NCI-H128 (cell line): ENCODE measurements around the gene NEMP1.
"Not testable (repeated sequence)": the region's sequence is repeated elsewhere in the genome, so short reads cannot be mapped to it uniquely, and the experiment has no call there.

ENCODE experiments used
- DNase-seq: peaks from one replicate; lab custom pipeline; 2025; ENCODE audit not compliant: unreplicated experiment; lab: John Stamatoyannopoulos, UW

Gene NEMP1

DNA sequence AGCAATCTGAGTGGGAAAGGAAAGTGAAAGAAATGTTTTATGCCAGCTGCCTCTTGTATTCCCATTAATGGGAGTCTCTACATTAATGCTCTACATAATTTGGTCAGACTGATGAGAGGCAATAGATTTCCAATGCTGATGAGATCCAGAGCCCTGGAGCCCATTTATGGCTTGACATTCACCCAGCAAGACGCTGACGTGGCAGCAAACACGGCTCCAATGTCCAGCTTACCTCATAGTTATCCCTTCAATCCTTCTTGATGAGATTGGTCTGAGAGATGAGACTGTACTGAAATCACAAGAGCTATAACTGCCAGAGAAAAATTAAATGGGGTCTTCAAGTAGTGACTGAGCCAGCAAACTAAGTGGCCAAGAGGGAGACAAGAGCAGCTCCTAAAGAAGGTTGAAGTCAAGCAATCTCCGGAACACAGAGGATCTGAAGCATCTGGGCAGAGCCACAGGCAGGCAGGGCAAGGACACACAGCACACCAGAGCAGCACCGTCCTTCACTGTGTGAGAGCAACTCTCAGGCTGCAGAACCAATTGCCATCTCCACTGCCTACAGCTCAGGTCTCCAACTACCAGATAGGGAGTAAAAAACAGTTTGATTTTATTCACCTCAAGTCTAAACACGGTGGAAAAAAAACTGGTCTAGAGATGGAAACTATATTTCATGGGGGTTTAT, 21.4 kb downstream of the NEMP1 start:
- DNase-seq = no peak

DNA sequence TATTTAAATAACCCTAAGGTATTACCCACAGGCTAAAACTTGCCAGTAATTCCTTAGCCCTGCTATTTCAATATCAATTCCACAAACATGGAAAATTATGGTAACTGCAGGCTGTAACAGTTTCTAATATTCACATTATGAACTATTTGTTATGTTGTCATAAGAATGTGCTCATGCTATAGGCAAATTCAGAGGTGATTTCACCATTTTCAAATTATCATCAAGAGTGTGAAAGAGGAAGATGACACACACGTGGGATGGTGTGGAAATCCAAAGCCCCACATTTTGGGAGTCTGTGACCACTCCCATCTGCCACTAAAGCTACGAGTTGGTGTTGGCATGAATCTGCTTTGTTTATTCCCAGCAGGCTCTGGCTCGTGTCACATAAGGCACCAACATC, 22.8 kb downstream of the NEMP1 start:
- DNase-seq = no peak

DNA sequence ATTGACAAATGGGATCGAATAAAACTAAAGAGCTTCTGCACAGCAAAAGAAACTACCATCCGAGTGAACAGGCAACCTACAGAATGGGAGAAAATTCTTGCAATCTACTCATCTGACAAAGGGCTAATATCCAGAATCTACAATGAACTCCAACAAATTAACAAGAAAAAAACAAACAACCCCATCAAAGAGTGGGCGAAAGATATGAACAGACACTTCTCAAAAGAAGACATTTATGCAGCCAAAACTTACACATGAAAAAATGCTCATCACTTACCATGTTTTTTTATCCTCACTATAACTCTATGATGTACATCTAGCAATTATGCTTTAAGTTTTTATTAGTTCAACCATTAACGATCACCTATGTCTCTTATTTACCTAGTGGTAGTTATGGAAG, 24.7 kb downstream of the NEMP1 start:
- DNase-seq = not testable (repeated sequence)

DNA sequence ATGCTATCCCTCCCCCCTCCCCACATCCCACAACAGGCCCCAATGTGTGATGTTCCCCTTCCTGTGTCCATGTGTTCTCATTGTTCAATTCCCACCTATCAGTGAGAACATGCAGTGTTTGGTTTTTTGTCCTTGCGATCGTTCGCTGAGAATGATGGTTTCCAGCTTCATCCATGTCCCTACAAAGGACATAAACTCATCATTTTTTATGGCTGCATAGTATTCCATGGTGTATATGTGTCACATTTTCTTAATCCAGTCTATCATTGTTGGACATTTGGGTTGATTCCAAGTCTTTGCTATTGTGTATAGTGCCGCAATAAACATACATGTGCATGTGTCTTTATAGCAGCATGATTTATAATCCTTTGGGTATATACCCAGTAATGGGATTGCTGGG, 25.4 kb downstream of the NEMP1 start:
- DNase-seq = not testable (repeated sequence)

DNA sequence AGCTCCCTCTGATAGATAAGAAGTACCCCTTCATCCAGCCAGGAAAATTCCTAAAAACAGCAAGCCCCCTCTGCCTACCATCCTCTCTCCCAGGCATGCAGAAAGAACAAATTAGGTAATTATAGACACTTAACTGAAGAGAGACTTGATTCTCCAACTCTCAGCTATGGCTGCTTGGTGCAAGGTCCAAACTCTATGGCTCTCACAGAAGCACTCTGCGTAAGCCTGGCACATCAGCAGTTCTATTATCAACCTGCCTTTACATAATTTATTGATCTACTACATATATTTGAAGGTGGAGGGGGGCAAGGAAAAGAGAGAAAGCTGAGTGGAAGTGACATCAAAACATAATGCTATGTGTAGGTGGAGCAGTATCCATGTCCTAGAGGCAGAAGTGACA, 27.6 kb downstream of the NEMP1 start:
- DNase-seq = no peak

DNA sequence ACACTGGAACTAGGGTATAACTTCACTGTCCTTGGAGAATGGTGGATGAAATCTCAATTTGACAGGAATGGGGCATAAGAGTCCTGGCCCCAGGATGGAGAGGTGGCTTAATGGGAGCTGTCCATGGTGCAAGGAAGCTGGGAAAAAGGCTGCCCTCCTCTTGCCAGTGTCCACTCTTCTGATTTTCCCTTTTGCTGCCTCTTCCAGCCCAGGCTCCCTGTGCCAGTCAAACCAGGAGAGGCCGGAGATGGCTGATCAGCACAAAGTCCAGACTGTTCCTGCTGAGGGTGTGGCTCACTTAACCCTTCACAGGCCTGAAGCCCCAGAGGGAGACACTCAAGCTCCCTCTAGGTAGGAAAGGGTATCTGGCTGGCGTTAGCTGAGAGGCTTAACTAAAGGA, 28.7 kb downstream of the NEMP1 start, which contains the start of gene MYO1A:
MYO1A (minus strand) TSS at position 240 of the 400 bp plus-strand sequence. CDS start 1,806 bp downstream, outside the sequence.
- DNase-seq = no peak

DNA sequence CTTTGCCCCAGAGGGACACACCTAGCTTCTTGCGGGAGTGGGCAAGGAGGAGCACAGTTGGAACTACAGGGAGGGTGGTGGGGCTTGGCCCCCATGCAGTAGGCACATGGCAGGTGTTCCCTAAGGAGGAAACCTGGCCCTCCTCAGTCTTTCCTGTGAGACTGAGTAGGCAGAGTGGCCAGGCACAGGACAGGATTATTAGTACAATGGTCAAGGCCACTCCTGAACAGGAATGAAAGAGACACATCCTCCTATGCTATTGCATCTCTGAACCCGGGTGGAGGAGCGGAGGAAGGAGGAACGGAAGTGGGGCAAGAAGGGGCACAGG, 29.5 kb downstream of the NEMP1 start:
- DNase-seq = no peak

DNA sequence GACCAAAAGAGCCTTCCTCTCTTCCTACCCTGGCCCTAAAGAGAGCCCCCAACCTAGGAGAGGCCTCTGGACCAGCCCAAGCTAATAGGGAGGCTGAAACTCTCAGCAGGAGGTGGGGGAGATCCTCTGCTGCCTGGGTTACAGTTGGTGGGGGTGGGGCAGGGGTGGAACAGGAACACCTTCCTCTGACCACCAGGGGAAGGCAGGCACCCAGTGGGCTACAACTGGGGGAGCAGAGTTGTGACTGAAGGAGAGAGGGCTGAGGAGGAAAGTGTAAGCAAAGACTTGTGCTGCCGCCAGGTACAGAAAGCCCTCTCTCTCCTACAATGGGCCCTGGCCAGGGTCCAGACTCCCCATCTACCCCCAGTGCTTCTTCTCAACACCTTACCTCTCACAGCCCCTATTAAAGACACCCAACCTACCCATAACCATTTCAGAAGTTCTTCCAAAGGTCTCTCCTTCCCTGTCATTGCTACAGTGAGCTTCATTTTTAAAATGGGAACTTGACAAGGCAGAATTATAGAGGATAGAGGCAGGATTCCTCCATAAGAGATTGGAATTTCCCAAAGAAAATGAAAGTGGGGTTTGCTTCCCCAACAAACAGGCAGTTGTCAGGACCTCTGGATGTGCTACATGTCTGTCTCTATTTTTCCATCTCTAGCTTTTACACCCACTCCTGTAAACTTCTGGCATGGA, 30.0 kb downstream of the NEMP1 start:
- no peak for DNase-seq

DNA sequence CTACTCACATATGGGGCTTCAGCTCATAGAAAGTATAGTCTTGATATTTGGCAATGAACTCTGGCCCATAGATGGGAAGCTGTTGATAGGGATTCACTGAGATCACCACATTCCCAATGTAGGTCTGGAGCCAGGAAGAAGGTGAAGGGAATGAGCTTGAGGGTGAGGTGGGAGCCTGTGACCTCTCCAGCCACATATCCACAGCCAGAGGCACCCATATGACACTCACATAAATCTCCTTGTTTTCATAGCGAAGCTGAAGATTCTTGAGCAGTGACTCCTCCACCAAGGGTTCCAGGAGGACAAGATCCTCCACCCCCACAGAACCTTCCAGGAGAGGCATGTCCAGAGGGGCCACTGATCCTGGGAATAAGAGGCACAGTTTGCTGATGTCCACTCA, 30.6 kb downstream of the NEMP1 start:
- no peak for DNase-seq

DNA sequence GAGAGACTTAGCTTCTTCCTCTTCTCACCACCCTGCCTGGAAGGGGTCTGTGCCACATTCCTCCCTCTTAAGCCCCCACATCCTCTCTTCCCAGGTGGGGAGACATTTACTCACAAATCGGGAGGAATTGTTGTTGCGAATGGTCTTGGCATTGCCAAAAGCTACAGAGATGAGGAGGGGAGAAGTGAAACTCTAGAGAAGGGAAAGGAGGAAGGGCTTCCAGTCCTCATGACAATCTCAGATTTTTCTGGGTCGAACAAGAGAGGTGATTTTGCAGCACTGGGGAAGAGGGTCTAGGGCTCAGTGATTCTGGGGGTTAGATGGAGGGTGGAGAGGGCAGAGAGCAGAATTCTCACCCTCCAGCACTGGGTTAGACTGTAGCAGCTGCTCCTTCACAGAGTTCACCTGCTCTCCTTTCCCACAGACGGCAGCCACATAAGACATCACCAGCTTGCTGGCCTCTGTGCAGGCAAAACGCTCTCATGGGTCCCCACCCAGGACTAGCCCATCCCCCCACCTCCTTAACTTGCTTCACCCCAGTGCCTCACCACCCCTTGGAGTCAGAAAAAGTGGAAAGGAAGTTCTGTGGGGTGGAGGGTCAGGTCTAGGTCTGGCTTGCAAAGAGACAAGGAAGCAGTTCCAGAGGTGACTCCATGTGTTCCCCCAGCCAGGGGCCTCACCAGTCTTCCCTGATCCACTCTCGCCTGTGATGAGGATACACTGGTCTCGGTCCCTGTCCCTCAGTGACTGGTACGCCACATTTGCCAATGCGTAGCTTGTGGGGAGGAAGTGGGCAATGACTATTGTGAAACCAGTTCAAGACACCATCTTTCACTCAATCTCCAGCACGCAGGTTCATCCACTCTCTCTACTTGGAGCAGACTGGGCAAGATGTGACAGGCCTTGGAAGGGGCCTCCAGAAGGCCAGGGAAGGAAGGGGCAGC, 31.4 kb downstream of the NEMP1 start:
- DNase-seq = no peak

DNA sequence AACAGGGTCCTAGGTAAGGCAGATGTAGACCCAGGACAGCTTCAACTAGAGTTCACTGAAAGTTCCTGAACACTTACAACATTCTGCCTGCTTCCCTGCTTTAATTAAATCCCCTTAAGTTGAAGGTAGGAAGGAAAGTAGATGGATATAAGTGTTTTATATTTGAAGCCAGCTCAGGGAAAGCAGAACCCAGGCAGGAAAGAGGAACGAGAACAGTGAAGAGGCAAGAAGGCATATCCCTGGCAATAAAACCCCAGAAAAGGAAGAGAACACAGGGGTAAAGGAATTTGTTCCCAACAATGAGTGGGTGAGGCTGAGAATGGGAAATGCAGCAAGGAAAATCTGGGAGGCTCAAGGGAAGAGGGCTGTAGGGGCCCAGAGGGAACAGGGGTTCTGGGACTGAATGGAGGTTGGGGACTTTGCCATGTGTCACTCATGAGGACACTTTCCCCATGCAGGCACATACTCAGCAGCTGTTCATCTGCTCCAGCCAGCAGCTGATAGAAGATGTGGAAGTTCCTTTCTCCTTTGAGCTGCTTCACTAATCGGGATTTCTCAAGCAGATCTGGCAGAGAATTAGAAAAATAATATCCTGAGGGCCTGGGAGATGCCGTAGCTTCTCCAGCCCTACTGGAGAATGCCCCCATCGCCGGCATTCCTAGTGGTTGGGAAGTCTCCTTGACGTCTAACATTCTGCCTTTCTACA, 32.4 kb downstream of the NEMP1 start:
- no peak for DNase-seq

DNA sequence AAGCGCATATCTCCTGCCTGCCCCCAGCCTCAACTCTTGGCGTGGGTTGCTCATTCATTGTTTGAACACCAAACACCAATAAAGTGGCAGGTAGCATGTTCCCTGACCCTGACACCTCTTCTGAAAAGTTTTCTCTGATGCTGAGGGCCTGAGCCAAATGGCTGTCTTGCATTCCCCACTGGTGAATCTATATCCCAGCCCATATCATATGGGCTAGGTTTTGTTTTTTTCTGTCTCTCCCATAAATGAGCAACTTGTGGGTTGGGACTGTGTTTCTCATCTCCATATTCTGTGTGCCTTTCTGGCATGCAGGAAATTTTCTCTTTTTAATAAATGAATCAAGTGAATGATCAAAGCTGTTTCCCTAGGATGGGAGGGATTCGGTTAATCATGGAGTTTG, 33.7 kb downstream of the NEMP1 start:
- no peak for DNase-seq

DNA sequence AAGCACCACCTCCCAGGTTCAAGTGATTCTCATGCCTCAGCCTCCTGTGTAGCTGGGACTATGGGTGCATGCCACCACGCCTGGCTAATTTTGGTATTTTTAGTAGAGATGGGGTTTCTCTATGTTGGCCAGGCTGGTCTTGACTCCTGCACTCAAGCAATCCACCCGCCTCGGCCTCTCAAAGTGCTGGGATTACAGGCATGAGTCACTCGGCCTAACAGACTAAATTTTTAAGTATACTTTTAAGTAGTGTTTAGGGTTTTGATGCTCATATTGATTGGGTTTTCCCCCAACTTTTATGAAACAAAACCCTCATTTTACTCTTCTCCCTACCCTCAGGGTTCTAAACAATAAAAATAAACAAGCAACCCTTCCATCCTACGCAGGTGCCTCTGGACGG, 34.1 kb downstream of the NEMP1 start:
- no peak for DNase-seq

DNA sequence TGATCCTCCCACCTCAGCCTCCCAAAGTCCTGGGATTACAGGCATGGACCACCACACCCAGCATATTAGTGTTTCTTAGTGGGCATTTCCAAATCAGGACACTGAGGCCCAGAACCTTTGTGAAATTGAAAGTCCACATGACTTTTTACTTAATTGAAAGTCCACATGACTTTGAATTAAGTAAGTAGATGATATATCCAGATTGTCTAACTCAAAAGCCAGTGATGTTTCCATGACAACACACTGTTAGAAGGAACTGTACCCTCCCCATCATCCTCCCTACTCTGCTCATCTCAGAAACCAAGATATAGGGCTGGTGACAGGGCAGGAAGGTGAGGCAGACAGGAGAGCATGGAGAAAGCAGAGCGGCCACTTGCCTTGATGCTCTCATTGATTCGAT, 35.9 kb downstream of the NEMP1 start:
- no peak for DNase-seq

DNA sequence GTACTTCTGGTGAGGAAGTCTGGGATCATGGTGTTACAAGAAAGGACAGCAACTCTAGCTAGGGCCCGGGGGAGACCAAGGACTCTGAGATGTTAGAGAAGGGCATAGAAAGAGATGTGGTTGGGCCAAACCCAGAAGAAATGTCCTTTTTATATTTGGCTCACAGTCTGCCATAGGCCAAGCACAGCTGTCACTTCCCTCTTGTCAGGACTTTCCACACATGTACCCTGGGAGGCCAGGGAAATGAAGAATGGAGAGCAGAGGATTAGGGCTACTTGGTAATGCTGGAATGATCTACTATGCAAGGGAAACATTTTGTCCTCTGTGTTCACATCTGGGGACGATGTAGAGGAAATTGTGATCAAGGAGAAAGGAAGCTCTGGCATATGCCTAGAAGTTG, 37.8 kb downstream of the NEMP1 start:
- DNase-seq = no peak

DNA sequence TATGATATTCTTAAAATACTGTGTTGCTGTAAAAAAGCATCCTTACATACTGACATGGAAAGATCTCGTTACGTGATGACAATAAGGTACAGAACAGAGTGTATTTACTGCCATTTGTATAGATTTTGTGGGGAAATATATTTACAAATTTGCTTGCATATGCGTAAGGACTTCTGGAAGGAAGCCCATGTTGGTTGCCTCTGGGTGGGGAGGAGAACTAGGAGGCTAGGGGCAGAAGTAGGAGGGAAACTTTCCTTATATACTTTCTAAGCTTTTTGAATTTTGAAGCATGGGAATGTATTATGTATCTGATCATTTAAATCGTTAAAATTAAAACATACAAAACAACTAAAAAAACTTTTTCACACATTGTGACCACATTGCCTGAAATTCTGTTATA, 38.4 kb downstream of the NEMP1 start:
- DNase-seq = no peak

DNA sequence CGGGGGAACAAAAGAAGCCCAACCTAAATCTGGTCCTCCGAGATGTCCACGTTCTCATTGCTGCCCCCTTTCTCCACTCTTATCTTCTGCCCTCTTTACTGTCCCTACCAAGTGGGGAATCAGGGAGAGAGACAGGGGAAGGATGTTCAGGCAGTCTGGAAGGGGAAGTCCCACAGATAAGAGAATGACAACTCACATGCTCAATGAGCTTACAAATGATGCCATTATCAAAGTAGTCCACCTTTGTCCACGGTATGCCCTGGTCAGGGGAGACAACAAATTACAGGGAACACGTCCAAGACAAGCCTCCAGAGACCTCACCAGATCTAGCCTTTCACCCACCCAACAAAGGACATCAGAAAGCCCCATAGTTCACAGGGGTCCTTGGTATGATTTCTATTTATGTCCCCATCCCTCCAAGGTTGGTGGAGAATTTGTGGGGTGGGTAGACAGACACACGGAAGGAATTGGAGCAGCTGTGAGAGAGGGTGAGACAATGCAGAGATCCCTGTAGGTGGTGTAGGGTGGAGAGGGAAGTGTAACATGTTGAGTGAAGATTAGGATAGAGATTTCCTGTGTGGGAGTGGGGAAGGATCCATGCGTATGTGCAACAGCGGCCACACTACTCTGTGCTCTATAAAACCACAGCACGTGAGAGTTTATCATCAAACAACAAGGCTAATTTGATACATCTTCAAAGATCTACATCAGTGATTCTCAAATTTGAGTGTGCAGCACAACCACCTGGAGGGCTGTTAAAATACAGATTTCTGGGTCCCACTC, 39.4 kb downstream of the NEMP1 start:
- DNase-seq = no peak

DNA sequence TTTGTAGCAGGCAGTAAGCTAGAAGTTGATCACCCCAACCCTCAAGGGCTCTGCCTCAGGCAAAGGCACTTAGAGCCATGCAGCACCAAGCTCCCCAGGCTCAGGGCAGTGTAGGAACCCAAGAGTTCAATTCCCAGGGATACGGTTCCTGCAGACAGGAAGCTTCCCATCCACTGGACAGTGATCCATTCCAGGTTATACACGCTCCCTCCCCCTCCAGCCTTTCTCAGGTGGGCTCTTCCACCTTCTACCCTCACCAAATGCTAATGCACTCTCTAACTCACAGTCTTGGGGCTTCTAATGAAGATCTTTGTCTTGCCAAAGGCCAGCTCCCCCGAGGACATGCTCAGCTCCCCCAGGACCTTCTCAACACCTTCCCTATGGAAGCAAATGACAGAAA, 41.3 kb downstream of the NEMP1 start:
- no peak for DNase-seq

DNA sequence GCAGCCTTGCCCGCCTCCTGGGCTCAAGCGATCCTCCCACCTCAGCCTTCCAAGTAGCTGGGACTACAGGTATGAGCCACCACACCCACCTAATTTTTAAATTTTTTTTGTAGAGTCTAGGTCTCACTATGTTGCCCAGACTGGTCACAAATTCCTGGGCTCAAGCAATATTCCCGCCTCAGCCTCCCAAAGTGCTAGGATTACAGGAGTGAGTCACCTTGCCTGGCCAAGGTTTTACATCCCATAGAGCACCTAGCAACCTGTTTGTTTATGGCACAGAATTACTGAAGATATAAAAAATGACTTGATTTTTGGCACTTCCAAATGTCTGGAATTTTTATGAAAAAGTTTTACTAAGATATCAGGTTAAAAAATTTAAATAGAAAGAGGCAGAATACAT, 45.2 kb downstream of the NEMP1 start:
- DNase-seq = no peak

DNA sequence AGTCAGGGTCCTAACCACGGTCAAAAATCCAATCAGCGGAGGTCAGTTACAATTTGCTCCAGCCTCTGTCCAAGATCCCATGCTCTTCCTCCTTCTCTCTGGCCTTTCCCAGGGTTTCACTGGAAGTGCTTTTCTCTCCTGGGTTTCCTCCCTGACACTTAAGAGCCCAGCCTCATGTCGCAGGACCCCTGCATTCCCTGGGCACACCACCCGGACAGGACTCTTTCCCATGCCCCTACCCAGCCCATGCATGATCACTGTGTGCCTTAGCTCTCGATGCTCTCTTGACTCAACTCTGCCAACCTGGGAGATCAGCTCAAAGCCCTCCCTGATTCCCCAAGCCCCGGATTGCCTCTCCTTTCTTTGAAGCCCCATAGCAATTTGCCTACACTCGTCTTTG, 46.8 kb downstream of the NEMP1 start:
- DNase-seq = no peak
